Activated CD4-positive, alpha-beta T cell treated with anti-CD3 and anti-CD28 coated beads for 48 hours (primary cell): ENCODE measurements around the gene ADNP.

Experiments
- DNase-seq: peaks from one replicate; pipeline ENCODE4 v3.0.0-alpha.2; 2020

The ADNP gene

GRCh38 chr20:50844430-50845100 lies 86.7 kb downstream of the ADNP start:
- DNase-seq, result peak; percentile 65

GRCh38 chr20:50843331-50844276 lies 87.6 kb downstream of the ADNP start:
- DNase-seq, result no peak

GRCh38 chr20:50842821-50843220 lies 88.4 kb downstream of the ADNP start:
- no peak for DNase-seq
